ENCODE data around the gene UBE3B.

- TF ChIP-seq, protein P1, sequence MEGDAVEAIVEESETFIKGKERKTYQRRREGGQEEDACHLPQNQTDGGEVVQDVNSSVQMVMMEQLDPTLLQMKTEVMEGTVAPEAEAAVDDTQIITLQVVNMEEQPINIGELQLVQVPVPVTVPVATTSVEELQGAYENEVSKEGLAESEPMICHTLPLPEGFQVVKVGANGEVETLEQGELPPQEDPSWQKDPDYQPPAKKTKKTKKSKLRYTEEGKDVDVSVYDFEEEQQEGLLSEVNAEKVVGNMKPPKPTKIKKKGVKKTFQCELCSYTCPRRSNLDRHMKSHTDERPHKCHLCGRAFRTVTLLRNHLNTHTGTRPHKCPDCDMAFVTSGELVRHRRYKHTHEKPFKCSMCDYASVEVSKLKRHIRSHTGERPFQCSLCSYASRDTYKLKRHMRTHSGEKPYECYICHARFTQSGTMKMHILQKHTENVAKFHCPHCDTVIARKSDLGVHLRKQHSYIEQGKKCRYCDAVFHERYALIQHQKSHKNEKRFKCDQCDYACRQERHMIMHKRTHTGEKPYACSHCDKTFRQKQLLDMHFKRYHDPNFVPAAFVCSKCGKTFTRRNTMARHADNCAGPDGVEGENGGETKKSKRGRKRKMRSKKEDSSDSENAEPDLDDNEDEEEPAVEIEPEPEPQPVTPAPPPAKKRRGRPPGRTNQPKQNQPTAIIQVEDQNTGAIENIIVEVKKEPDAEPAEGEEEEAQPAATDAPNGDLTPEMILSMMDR (IDR thresholded peaks at IDR 0.05) = no peak
- TF ChIP-seq EZH2 (IDR thresholded peaks at IDR 0.05; ENCODE audit: borderline replicate concordance, insufficient read depth, low read depth, low read length, poor library complexity, severe bottlenecking) = no peak
These were observed 12.6 kb downstream of the UBE3B start for GRCh38 chr12:109489955-109490565.

Measured in B cell (primary cell).